ENCODE results near the gene DARS1.
"Not testable (repeated sequence)": the region's sequence is repeated elsewhere in the genome, so short reads cannot be mapped to it uniquely, and the experiment has no call there.

The DARS1 gene

GRCh38 chr2:135942936-135943688 lies 42.3 kb downstream of the DARS1 start:
- no peak for DNase-seq

DNA sequence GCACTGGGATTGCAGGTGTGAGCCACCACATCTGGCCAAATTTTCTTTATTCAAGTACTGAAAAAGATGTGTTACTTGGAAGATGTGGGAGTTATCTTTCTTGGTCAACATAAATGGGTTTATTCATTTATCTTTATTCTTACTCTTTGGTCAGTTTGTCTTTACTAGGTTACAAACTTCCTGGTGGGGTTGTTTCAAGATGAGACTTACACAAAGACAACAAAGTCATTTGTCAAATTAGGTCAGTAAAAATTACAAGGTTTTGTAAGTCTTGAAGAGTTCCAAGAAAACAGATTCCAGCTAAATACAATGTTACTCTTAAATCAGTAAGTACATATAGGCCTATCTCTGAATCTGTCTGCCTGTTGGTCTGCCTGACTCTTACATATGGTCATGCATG lies 48.9 kb downstream of the DARS1 start:
- no peak for DNase-seq

- DNase-seq, result no peak
These were observed 49.5 kb downstream of the DARS1 start for GRCh38 chr2:135935914-135936313.

- no peak for DNase-seq
These were observed 53.5 kb downstream of the DARS1 start for GRCh38 chr2:135931776-135932443.

DNA sequence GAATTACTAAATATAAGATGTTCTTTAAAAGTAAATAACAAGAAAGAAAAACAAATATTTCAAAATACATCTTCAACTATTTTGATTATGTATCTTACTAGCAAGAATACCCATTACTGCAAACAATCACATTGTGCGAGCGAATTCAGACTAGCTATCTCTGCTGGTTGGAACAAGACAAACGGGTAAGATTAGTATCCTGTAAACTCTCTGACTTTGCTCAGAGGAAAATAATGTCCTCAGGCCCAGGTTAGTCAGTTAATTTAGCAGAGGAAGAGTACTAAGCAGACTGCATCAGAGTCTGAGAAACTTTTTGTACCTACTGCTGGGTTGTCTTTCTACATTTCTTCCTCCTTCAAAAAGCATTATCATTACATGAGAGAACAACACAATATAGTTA lies 58.8 kb downstream of the DARS1 start:
- DNase-seq, result no peak

GRCh38 chr2:135925571-135925970 lies 59.9 kb downstream of the DARS1 start:
- DNase-seq, result no peak

GRCh38 chr2:135916207-135916606 lies 69.2 kb downstream of the DARS1 start:
- DNase-seq, result no peak

DNA sequence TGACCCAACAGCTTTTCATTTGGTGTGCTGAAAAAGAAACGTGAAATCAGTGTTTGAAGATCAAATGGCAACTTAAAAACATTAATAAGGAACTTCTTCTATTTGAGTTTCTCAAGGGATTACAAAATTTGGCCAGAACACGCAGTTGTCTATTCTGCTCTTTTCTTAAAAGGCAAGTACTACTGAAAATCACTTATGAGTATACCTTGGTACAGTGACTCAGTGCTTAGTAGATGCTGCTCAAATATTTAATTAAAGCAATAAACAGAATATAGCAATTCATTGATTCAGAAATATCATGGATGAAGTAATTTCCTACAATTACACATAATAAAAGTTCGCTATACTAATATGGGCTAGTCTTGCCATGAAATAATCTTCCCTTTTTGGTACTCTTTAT lies 70.9 kb downstream of the DARS1 start:
- DNase-seq, result no peak

DNA sequence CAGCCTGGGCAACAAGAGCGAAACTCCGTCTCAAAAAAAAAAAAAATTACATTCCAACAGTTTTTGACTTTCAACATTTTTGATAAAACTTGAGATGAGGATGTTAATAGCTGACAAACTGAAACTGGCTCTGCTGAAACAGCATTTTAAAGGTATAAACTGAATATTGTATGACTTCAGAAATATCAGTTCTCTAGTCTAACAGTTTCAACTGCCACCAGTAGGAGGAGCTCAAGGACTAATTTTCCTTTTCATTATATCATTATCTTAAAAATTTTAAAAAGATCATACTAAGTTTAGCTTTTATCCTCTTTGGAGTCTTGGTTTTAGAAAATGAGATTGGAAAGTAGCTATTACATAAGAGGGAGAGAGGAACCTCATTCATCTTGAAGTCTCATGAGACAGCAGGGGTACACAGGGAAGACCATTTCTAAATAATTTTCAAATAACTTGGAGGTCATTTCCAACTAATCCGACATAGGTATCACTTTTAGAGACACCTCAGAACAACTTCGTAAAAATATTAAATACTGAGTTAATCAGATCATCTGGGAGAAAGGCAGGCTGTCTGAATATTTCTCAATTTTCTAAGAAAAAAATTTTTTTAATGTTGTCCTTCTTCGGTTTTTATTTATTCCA lies 71.6 kb downstream of the DARS1 start:
- DNase-seq, result no peak

DNA sequence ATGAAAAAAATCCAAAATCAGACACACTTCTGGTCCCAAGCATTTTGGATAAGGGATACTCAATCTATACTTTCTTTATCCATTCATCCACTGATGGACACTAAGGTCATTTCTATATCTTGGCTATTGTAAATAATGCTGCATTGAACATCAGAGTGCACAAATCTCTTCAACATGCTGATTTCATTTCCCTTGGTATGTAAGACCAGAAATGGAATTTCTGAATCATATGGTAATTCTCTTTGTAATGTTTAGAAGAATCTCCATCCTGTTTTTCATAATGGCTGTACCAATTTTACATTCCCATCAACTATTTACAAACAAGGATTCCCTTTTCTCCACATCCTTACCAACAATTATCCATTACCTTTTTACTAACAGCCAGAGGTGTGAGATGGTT lies 75.5 kb downstream of the DARS1 start:
- DNase-seq, result no peak

DNA sequence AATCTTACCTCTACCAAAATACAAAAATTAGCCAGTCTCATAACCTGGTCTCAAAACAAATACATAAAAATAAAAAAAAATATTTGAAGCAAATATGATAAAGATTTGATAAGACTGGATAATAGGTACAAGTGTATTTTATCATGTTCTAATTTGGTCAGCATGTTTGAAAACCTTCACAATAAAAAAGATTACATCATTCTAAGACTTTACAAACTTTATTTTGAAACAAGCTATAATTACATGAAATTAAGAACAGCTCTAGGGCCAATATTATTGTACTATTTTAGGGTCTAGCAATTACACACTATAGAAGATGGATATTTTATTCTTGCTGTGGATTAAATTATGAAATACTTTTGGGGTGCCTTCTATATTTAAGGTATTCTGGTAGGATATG lies 79.7 kb downstream of the DARS1 start:
- DNase-seq, result no peak

- DNase-seq, result no peak
These were observed 81.0 kb downstream of the DARS1 start for GRCh38 chr2:135904341-135904989.

- DNase-seq, result no peak
These were observed 81.8 kb downstream of the DARS1 start for GRCh38 chr2:135903650-135904049.

DNA sequence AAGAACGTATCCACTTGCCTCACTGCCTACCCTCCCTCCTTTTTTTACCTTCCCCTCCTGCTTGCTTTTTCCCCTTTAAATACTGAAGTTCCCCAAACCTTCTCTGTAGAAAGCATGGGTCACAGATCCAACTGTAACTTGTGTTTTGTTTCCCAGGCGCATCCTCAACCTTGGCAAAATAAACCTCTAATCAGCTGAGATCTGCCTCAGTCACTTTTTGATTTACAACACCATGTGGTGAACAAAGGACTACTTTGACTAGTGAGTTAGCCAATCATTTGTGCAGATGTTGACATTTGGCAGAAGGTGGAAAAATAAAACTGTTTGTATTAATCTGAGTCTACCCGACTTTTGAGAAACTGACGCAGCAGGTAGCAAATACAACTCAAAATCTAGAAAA lies 85.9 kb downstream of the DARS1 start:
- no peak for DNase-seq

DNA sequence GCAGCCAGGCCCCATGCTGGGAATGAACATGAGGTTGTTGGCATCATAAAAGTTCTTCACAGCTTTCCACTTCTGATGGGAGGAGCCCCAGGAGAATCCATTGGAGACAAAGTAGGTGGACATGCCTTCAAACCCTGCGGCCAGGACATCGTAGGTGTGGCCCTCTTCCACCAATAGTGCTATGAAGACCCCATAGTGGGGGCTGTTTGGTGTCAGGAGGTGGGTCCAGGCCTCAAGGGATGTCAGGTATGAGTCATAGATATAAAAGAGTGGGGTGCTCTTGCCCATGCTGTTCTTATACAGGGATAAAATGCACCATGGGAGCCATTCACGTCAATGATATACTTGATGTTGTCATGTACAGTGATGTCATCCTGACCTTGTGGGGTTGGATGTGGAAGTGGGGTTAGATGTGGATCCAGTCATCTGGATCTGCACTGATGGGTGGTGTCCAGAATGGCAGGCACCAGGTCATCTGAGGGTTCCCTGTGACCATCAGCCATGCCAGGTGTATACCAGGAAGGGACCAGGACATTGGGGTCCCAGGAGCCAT lies 87.1 kb downstream of the DARS1 start:
- no peak for DNase-seq

- no peak for DNase-seq
These were observed 90.5 kb downstream of the DARS1 start for GRCh38 chr2:135894930-135895329.

DNA sequence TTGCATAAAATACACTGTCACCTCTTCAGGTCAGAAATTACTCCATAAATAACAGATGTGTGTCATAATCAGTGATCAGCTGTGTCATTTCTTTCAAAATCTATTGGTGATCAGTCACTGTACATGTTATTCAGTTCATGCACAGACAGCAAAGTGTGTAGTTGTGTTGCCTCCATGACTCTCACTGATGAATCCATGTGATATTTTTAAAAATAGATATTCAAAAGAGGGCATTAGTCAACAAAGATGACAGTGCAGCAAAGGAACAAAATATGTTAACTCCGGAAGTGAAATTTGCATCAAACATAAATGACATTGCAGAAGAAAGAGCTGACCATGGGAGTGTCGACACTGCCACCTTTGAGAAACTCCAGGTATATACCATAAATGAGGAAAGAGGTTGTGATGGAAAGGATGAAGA lies 92.0 kb downstream of the DARS1 start:
- no peak for DNase-seq

- no peak for DNase-seq
These were observed 94.6 kb downstream of the DARS1 start for GRCh38 chr2:135890835-135891234.

GRCh38 chr2:135890149-135890548 lies 95.3 kb downstream of the DARS1 start:
- no peak for DNase-seq

DNA sequence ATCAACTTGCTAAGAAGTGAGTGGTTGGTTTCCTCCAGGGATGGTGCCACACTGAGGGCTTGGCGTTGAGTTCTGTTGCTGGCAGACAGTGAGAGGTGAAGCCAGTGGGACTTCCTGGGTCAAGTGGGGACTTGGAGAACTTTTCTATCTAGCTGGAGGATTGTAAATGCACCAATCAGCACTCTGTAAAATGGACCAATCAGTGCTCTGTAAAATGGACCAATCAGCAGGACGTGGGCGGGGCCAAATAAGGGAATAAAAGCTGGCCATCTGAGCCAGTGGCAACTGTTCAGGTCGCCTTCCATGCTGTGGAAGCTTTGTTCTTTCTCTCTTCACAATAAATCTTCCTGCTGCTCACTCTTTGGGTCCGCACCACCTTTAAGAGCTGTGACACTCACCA lies 96.8 kb downstream of the DARS1 start:
- not testable (repeated sequence) for DNase-seq

- no peak for DNase-seq
These were observed 99.7 kb downstream of the DARS1 start for GRCh38 chr2:135885709-135886108.

DNA sequence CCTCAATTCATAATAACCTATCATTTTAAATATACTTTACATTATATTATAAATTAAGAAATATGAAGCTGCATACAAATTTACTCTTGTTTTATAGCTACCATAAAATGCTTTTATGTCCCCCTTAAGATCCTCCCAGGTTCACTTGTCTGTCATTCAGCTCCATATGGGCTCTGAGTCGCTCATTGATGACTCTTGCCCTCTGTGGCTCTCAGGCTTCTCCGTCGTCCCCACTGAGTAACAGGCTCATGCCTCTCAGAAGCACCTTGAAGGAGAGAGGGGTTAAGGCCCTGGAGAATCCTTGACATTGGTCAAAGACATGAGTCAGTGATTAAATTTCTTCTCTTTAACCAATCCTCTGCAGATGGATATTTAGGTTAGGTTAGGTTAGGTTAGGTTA lies 103.0 kb downstream of the DARS1 start:
- DNase-seq, result no peak

DNA sequence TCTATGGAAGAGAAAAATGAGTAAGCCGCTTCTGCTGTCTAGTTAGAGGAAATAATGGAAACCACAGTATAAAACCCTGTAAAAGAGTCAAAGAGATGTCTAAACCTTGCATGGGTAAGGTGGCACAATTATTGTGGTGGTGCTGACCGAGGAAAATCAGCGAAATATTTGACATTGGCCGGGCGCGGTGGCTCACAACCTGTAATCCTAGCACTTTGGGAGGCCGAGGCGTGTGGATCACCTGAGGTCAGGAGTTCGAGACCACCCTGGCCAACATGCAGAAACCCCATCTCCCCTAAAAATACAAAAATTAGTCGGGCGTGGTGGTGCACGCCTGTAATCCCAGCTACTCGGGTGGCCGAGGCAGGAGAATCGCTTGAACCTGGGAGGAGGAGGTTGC lies 108.7 kb downstream of the DARS1 start:
- DNase-seq, result not testable (repeated sequence)

All from stimulated activated naive CD4-positive, alpha-beta T cell treated with Interleukin-2 at 50 U/mL for 16 hours (primary cell).